SW 1271 (cell line): ENCODE data around the gene RNU6-9.
"Not testable (repeated sequence)": the region's sequence is repeated elsewhere in the genome, so short reads cannot be mapped to it uniquely, and the experiment has no call there.

ENCODE experiments used
- DNase-seq, 2 experiments: peaks; one replicate each; lab custom pipeline; 2025; lab: John Stamatoyannopoulos, UW

RNU6-9 gene

DNA sequence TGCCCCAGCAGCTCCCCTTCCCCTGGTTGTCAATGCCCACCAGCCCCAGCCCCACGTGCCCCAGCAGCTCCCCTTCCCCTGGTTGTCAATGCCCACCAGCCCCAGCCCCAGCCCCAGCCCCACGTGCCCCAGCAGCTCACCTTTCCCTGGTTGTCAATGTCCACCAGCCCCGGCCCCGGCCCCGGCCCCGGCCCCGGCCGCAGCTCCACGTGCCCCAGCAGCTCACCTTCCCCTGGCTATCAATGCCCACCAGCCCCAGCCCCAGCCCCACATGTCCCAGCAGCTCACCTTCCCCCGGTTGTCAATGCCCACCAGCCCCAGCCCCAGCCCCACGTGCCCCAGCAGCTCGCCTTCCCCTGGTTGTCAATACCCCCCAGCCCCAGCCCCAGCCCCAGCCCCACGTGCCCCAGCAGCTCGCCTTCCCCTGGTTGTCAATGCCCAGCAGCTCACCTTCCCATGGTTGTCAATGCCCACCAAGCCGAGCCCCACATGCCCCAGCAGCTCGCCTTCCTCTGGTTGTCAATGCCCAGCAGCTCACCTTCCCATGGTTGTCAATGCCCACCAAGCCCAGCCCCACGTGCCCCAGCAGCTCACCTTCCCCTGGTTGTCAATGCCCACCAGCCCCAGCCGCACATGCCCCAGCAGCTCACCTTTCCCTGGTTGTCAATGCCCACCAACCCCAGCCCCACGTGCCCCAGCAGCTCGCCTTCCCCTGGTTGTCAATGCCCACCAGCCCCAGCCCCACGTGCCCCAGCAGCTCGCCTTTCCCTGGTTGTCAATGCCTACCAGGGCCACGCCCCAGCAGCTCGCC is 14.3 kb upstream of the RNU6-9 start:
- not testable (repeated sequence) for DNase-seq

- DNase-seq = no peak
These were observed 13.4 kb upstream of the RNU6-9 start for GRCh38 chr19:879711-880438.

GRCh38 chr19:881385-882071 is 11.8 kb upstream of the RNU6-9 start:
- DNase-seq = no peak

DNA sequence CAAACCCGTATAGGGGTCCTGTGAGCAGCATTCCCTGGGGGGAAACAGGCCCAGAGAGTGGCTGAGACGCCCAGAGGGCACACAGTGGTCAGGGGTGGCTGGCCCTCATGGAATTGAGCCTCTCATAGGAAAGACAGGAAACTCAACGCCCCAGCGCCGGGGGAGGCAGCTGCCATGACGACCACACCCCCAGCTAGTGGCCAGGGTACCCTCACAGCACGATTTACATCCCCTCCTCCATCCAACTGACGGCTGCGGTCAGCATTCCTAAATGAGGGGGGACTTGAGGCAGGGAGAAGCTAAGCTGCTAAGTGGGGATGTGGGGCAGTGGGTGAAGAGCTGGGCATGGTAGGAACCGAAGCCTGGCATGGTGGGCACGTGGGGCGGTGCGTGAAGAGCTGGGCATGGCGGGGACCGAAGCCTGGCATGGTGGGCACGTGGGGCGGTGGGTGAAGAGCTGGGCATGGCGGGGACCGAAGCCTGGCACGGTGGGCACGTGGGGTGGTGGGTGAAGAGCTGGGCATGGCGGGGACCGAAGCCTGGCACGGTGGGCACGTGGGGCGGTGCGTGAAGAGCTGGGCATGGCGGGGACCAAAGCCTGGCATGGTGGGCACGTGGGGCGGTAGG is 10.3 kb upstream of the RNU6-9 start:
- no peak for DNase-seq

GRCh38 chr19:883661-884211 is 9.5 kb upstream of the RNU6-9 start:
- DNase-seq = no peak

DNA sequence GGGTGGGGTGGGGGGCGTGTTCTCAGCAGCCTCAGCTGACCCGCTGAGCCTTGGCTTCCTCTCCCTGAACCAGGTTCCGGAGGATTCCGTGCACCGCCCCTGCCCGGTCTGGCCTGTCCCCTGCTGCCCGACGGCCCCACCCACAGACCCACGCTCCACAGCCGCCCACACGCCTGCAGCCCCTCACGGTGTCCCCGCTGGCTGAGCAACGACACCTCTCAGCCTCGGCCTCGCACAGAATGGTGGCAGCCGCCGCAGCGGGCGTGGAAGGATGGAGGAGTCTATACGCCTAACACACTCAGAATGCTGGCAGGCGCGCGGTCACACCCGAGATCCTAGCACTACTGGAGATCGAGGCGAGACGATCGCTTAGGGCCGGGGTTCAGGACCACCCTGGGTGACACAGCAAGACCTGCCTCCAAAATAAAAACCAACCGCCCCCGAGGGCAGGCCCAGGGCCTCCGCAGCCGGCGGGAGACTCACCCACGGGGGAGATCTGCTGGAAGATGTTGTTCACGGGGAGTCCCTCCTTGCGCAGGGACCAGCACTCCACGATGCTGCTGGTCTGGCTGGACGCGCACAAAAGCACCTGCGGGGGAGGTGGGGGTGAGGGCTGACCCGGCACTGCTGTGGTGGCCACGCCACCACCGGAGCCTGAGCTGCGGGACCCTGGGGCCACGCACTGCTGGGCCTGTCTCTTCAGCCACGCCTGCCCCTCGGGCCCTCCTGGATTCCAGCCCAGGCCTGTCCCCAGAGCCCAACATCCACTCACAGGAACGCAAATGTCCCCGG is 8.7 kb upstream of the RNU6-9 start:
- no peak for DNase-seq

- DNase-seq = no peak
These were observed 7.6 kb upstream of the RNU6-9 start for GRCh38 chr19:885536-886224.

DNA sequence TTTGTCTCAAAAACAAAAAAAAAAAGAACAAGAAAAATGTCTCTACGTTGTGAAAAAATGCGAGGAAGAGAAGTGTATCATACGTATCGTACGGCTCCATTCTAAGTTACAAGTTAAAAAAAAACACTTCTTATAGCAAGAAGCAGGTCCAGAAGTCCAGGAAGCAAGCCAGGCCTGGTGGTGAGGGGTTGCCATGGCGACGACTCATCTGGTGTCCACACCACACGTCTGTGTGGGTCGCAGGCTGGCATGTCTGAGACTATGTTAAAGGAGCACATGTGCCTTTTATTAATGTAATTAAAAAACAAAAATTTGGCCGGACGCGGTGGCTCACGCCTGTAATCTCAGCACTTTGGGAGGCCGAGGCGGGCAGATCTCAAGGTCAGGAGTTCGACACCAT is 6.2 kb upstream of the RNU6-9 start:
- no peak for DNase-seq

DNA sequence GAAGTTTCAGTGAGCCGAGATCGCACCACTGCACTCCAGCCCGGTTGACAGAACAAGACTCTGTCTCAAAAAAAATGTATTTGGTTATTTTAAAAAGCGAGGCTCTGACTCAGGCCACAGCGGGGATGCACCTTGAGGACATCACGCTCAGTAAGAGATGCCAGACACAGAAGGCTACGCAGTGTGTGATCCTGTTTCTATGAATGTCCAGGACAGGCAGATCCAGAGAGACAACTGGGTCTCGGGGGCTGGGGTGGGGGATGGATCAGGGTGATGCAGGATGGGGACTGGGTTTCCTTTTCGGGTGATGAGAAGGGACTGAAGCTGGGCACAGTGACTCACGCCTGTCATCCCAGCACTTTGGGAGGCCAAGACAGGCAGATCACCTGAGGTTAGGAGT is 5.7 kb upstream of the RNU6-9 start:
- no peak for DNase-seq

DNA sequence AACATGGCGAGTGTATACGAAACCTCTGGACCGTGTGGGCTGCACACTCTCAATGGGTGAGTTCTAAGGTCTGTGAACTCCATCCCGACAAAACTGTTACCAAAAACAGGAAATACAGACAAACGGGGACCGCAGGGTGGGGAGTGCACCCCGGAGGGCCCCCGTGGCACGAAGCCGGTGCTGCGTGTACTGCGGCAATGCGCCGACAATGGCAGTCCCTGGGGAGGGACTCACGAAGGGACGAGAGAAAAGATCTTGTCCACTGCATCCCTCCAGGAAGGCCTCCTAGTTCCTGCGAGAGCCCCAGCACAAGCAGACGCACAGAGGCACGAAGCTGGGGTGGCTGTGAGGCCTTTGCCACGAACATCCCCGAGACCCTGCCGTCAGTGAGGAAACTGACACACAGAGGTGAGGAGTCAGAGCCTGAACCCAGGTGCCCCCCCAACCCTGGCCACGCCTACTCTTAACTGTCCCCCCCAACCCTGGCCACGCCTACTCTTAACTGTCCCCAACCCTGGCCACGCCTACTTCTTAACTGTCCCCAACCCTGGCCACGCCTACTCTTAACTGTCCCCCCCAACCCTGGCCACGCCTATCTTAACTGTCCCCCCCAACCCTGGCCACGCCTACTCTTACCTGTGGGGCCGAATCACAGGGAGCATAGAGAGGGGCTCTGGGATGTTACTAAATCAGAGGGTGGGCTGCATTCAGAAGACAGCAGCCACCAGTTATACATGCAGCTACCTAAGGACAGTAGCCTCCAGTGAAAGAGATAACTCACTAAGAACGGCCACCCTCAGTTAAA is 4.5 kb upstream of the RNU6-9 start:
- no peak for DNase-seq

GRCh38 chr19:889662-890295 is 3.5 kb upstream of the RNU6-9 start:
- DNase-seq = no peak

GRCh38 chr19:890831-891230 is 2.5 kb upstream of the RNU6-9 start:
- DNase-seq = no peak

- DNase-seq = not testable (repeated sequence)
These were observed 1.7 kb upstream of the RNU6-9 start for GRCh38 chr19:891421-892200.

DNA sequence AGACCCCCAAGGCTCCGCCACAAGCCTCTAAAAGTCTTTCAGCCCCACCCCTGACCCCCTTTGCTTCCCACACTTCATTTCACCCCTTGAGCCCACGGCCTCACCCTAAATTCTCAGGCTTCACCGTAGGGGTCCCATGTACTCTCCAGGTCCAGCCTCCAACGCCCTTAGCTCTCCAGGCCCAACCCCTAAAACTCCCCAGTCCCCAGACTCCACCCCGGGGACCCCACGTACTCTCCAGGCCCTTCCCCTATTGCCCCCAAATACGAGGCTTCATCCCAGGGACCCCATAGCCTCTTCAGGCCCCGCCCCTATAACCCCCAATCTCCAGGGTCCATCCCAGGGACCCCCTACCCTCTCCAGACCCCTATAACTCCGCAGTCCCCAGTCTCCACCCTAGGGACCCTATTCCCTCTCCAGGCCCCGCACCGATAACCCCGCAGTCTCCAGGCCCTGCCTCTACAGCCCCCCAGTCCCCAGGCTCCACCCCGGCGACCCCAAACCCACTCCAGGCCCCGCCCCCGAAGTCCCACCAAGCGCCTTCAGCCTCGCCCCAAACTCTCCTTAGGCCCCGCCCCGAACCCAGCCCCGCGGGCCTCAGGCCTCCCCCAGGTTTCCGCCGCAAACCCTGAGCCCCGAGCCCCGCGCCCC is 916 bp upstream of the RNU6-9 start:
- peak in 1 of 2 experiments; percentile 22 for DNase-seq

DNA sequence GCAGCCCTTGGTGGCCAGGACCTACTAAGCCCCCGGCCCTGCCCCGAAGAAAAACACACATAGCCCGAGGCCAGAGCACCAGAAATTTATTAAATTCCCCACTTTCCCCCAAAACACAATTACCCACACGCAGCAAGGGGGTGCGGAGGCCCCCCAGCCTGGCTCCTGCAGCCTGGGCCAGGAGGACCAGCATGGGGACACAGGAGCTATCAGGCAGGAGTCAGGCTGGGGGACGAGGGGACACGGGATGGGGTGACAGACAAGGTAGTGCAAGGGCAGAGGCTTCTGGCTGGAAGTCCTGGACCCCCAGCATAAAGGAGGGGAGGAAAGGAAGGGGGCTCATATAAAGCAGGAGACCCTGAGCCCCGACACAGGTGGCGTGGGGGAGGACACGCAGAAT is 3.1 kb downstream of the RNU6-9 start:
- no peak for DNase-seq

DNA sequence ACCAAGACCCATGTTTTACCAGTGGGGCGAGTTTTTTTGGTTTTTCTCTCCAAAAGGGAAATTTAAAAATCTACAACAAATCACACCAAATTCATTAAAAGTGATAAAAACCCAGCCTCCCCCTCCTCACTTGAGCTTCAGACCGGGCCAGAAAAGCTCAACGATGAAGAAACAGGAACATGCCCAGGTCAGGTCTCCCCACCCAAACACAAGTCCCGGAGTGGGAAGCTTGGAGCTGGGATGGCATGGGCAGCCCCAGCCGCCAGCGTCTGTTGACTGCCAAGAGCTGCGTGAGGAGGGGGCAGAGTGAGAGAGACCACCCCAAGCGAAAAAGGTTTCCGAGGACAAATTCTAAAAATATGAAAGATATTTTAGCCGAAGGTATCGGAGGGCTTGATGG is 3.7 kb downstream of the RNU6-9 start:
- no peak for DNase-seq

DNA sequence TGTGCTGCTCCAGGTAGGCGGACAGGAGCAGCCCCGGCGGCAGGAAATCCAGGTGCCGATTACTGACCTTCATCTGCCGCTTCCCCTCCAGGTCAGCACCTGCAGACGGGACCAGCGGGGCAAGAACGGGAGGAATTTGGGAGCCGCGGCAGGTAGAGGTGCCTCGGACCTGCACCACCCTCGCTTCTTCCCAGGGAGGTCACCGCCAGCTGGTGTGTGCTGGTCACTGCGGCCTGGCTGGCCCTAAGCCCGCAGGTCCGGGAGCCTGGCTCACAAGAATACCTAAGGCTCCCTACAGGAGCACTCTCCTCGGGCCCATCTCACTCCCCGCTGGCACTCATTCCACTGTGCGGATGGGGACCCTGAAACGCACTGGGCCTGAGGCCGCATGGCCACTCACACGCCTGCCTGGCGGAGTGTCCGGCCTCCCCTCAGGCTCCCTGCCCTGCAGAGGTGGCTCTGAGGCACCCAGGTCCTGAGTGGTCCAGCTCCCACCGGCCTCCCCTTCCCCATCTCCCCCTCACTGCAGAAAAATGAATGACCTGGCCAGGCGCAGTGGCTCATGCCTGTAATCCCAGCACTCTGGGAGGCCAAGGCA is 4.3 kb downstream of the RNU6-9 start:
- DNase-seq = no peak

DNA sequence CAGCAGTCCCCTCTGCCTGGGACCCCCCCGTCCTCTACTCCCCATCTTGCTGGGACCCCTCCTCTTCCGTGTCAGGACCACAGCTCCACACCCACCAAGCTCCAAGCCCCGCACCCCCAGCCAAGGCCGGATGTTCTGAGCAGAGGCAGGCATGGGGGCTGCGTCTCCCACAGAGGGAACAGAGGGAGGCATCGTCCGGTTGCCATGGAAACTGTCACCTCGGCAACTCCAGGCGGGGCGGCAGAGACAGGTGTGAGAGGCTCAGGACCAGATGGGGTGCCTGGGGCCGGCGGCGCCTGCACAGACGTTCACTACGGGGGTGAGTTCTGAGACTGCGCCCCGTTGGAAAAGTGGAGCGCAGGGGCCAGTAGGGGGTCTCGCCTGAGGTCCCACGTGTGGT is 5.4 kb downstream of the RNU6-9 start:
- no peak for DNase-seq
